ENCODE results near the gene TTC1. TPM values are rescaled to one million over a fixed set of nuclear protein-coding genes. Genes with fewer than 3 reads are reported as not detected.

The TTC1 gene
- total and polyA plus RNA-seq, 2 of the 8 experiments (the other 6 are each of a cell fraction or from before 2014, with no cell fraction given): 25.1 to 63.9 TPM

DNA sequence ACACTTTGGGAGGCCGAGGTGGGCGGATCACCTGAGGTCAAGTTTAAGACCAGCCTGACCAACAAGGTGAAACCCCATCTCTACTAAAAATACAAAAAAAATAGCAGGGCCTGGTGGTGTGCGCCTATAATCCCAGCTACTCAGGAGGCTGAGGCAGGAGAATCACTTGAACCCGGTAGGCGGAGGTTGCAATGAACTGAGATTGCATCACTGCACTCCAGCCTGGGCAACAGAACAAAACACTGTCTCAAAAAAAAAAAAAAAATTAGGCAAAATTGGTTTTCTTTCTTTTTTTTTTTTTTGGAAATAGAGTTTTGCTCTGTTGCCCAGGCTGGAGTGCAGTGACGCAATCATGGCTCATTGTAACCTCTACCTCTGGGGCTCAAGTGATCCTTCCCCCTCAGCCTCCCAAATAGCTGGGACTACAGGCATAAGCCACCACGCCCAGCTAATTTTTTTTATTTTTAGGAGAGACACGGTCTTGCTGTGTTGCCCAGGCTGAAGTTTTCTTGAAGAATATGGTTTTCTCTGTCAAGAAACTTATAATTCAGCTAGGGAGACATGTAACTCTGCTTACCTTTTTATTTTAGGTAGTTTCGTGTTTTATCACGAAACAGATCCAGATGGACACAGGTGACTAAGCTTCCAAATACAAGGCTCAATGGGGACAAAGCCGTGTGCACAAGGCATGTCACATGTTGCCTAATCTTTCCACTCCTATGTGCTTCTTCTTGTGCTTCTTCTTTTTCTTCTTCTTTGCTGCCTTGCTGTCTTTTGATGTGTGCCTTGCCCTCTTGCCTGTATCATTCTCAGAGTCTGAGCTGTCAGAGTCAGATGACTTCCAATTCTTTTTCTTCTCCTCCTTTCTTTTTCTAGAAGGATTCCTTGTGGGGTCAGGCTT, 14.3 kb downstream of the TTC1 start (continued):
- TF ChIP-seq HDAC2 (IDR thresholded peaks at IDR 0.05; ENCODE audit: borderline replicate concordance in 1 of 2, low read depth in 2 of 2, low read length in 2 of 2): no peak

All from H1 (cell line).